Body of pancreas (tissue), 4 donors: ENCODE data around the gene KRTDAP.

Source experiments
- POLR2A ChIP-seq, 3 donors: fragments of 450-650 bp; IDR thresholded peaks; one replicate each; pipeline ENCODE4 v1.6.1; 2016; ENCODE audit warnings: antibody characterized with exemption in 3 of 3, mild to moderate bottlenecking in 2 of 3
- TF ChIP-seq, protein P1 (sequence below), 7 experiments: fragments of 450-650 bp in 4 of 7; fragments of 200-600 bp in 3 of 7; sonication (generic) in 3 of 7; IDR thresholded peaks; one replicate each; pipeline ENCODE4 v1.5.1; 2016 to 2019; ENCODE audit warnings: antibody characterized with exemption in 7 of 7

DNA sequence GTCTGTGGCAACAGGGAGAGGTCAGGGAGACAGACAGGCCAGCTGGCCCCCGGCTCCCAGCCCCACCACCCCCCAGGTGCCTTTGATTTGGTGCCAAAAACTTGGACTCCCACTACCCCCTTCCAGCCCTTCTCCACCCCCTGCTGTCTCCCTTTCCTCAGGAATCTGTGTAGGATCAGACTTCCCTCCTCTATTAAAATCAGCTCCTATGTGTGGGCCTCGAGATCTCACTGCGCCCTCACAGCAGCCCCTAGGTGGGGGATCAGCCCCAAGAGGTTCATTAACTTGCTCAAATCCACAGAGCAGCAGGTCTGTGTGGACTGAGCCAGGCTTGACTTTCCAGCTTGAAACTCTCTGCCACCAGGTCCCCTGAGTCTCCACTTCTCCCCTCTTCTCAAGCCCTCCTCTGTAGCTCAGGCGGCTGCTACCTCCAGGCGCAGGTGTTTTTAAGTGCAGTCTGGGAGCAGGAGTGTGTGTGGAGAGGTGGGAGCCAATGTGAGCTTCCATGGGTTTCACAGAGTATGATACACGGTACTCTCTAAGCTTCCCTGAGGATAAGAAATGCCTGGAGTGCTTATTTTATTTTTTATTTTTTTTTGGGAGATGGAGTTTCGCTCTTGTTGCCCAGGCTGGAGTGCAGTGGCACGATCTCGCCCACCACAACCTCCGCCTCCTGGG is 44.7 kb upstream of the KRTDAP start:
- no peak for TF ChIP-seq POLR2A (IDR thresholded peaks at IDR 0.05)
- TF ChIP-seq, protein P1, sequence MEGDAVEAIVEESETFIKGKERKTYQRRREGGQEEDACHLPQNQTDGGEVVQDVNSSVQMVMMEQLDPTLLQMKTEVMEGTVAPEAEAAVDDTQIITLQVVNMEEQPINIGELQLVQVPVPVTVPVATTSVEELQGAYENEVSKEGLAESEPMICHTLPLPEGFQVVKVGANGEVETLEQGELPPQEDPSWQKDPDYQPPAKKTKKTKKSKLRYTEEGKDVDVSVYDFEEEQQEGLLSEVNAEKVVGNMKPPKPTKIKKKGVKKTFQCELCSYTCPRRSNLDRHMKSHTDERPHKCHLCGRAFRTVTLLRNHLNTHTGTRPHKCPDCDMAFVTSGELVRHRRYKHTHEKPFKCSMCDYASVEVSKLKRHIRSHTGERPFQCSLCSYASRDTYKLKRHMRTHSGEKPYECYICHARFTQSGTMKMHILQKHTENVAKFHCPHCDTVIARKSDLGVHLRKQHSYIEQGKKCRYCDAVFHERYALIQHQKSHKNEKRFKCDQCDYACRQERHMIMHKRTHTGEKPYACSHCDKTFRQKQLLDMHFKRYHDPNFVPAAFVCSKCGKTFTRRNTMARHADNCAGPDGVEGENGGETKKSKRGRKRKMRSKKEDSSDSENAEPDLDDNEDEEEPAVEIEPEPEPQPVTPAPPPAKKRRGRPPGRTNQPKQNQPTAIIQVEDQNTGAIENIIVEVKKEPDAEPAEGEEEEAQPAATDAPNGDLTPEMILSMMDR (IDR thresholded peaks at IDR 0.05) = no peak
